NT2/D1 (cell line): ENCODE measurements around the gene RAB3GAP1.

Source experiments
- DNase-seq: peaks from one replicate; pipeline ENCODE4 v3.0.0-alpha.2; 2011; ENCODE audit warnings: low read depth, low spot score
- H3K27me3 ChIP-seq: 2 replicates; pipeline ENCODE4 v1.6.0; 2011; ENCODE audit warnings: mild to moderate bottlenecking; ENCODE audit not compliant: insufficient read length, insufficient read depth
- H3K36me3 ChIP-seq: 2 replicates; pipeline ENCODE4 v1.6.1; 2011; ENCODE audit warnings: mild to moderate bottlenecking, low read length, mixed read lengths; ENCODE audit not compliant: insufficient read depth, insufficient read length
- H3K4me1 ChIP-seq: 2 replicates; pipeline ENCODE4 v1.5.1; 2011; ENCODE audit not compliant: insufficient read depth, insufficient read length
- H3K4me3 ChIP-seq: 2 replicates; pipeline ENCODE4 v1.5.1; 2011; ENCODE audit warnings: low read depth; ENCODE audit not compliant: insufficient read length
- H3K9ac ChIP-seq: 2 replicates; pipeline ENCODE4 v1.6.0; 2011; ENCODE audit warnings: low read depth; ENCODE audit not compliant: insufficient read length
- H3K9me3 ChIP-seq: 2 replicates; pipeline ENCODE4 v1.5.1; 2011; ENCODE audit warnings: mild to moderate bottlenecking, low read length; ENCODE audit not compliant: insufficient read depth
- SUZ12 ChIP-seq: IDR thresholded peaks from 2 replicates; pipeline ENCODE4 v1.6.1; 2011; ENCODE audit not compliant: insufficient read length, insufficient read depth; ENCODE audit errors: extremely low read depth
- YY1 ChIP-seq: IDR thresholded peaks from 2 replicates; pipeline ENCODE4 v1.6.1; 2011; ENCODE audit not compliant: insufficient read length, insufficient read depth
- ZNF274 ChIP-seq: IDR thresholded peaks from 2 replicates; pipeline ENCODE4 v1.6.1; 2011; ENCODE audit warnings: mild to moderate bottlenecking, low read depth, low read length

Gene RAB3GAP1

DNA sequence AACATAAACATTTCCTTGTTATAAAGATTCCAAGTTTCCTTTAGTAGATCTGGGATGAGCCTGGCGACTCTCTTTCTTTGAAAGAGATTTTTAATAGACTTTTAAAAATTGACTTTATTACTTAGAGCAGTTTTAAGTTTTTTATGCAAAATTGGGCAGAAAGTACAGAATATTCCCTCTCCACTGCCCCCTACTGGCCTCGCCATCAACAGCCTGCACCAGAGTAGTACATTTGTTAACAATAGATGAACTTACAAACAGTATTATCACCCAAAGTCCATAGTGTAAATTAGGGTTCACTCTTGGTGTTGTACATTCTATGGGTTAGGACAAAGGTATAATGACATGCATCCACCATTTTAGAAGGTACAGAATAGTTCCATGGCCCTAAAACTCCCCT is 8.7 kb upstream of the RAB3GAP1 start:
- Histone ChIP-seq H3K4me3 (no peak overlapping the region), H3K4me1 (no peaks in the 10 kb centered on the region), H3K27me3 (no peaks in the 10 kb centered on the region), H3K36me3 (no peaks in the 10 kb centered on the region), H3K9me3 (no peaks in the 10 kb centered on the region), H3K9ac (no peak overlapping the region)
- DNase-seq: no peak
- no peak for TF ChIP-seq SUZ12
- TF ChIP-seq YY1: no peak
- no peak for TF ChIP-seq ZNF274

GRCh38 chr2:135047300-135047699 is 4.8 kb upstream of the RAB3GAP1 start, which contains the start of gene MAP3K19:
TSS of gene MAP3K19 (minus strand) at chr2:135047447. CDS start at chr2:135024647, 22,800 bp downstream.
- DNase-seq: no peak
- Histone ChIP-seq H3K9me3 (no peaks in the 10 kb centered on the region), H3K4me1 (no peaks in the 10 kb centered on the region), H3K36me3 (no peaks in the 10 kb centered on the region), H3K27me3 (no peaks in the 10 kb centered on the region), H3K9ac (no peak within 1 kb of the TSS), H3K4me3 (no peak within 1 kb of the TSS)
- TF ChIP-seq ZNF274: no peak
- TF ChIP-seq SUZ12: no peak
- TF ChIP-seq YY1: no peak

- no peak for DNase-seq
- Histone ChIP-seq H3K4me1 (no peaks in the 10 kb centered on the region), H3K9ac (no peak overlapping the region), H3K9me3 (no peaks in the 10 kb centered on the region), H3K36me3 (no peaks in the 10 kb centered on the region), H3K27me3 (no peaks in the 10 kb centered on the region), H3K4me3 (no peak overlapping the region)
- TF ChIP-seq SUZ12 (no peak), YY1 (no peak), ZNF274 (no peak)
These were observed 4.0 kb upstream of the RAB3GAP1 start for GRCh38 chr2:135048122-135048521.

- H3K4me1 ChIP-seq: no peaks in the 10 kb centered on the region
- no peak overlapping the region for H3K4me3 ChIP-seq
- DNase-seq: no peak
- peaks cover 11% of the 10 kb centered on the region for H3K36me3 ChIP-seq
- H3K27me3 ChIP-seq: no peaks in the 10 kb centered on the region
- no peak for TF ChIP-seq SUZ12
- no peak for TF ChIP-seq ZNF274
- TF ChIP-seq YY1: no peak
- H3K9ac ChIP-seq: no peak overlapping the region
- no peaks in the 10 kb centered on the region for H3K9me3 ChIP-seq
These were observed 2.0 kb upstream of the RAB3GAP1 start for GRCh38 chr2:135050132-135050531.

GRCh38 chr2:135050684-135051083 is 1.4 kb upstream of the RAB3GAP1 start:
- Histone ChIP-seq H3K27me3 (no peaks in the 10 kb centered on the region), H3K4me3 (no peak overlapping the region), H3K4me1 (no peaks in the 10 kb centered on the region), H3K9ac (no peak overlapping the region), H3K9me3 (no peaks in the 10 kb centered on the region), H3K36me3 (peaks cover 11% of the 10 kb centered on the region)
- TF ChIP-seq SUZ12: no peak
- TF ChIP-seq YY1: no peak
- TF ChIP-seq ZNF274: no peak
- DNase-seq: no peak

- TF ChIP-seq SUZ12 (no peak), ZNF274 (no peak), YY1 (no peak)
- H3K36me3 ChIP-seq: peaks cover 21% of the 10 kb centered on the region
- peak overlapping the region; percentile 94 for H3K9ac ChIP-seq
- H3K4me1 ChIP-seq: no peaks in the 10 kb centered on the region
- DNase-seq: no peak
- H3K27me3 ChIP-seq: no peaks in the 10 kb centered on the region
- H3K4me3 ChIP-seq: peak overlapping the region; percentile 94
- H3K9me3 ChIP-seq: no peaks in the 10 kb centered on the region
These were observed 944 bp downstream of the RAB3GAP1 start for GRCh38 chr2:135052997-135053474.

DNA sequence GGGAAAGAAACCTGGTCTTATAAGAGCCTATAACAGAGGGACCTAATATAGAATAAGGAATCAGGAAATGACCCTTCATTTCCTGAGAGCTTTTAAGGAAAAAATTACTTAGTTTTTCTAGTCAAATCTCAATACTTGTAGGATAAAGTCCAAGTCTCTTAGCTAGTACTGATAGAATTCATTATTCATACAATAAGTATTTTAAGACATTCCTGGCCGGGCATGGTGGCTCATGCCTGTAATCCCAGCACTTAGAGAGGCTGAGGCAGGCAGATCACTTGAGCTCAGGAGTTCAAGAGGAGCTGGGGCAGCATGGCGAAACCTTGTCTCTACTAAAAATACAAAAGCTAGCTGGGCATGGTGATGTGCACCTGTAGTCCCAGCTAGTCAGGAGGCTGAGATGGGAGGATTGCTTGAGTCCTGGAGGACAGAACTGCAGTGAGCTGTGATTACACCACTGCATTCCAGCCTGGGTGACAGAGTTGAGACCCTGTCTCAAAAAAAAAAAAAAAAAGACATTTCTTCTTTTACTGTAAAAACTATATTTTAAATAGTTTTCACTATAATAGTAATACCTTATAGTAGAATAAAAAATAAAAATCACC is 3.2 kb downstream of the RAB3GAP1 start:
- DNase-seq: no peak
- peaks cover 38% of the 10 kb centered on the region for H3K36me3 ChIP-seq
- no peak overlapping the region for H3K9ac ChIP-seq
- no peaks in the 10 kb centered on the region for H3K4me1 ChIP-seq
- no peaks in the 10 kb centered on the region for H3K9me3 ChIP-seq
- no peaks in the 10 kb centered on the region for H3K27me3 ChIP-seq
- H3K4me3 ChIP-seq: no peak overlapping the region
- no peak for TF ChIP-seq YY1
- TF ChIP-seq SUZ12: no peak
- no peak for TF ChIP-seq ZNF274
